Activated CD4-positive, alpha-beta T cell treated with anti-CD3 and anti-CD28 coated beads, Interleukin-2, Interleukin-6, amounts not matched to agents 100 ng/mL and 50 ng/mL, durations not matched to agents 16 hours and 8 hours (primary cell): ENCODE results near the gene CDH4.

ENCODE experiments used
- DNase-seq: peaks from one replicate; pipeline ENCODE4 v3.0.0-alpha.2; 2020

The CDH4 gene

DNA sequence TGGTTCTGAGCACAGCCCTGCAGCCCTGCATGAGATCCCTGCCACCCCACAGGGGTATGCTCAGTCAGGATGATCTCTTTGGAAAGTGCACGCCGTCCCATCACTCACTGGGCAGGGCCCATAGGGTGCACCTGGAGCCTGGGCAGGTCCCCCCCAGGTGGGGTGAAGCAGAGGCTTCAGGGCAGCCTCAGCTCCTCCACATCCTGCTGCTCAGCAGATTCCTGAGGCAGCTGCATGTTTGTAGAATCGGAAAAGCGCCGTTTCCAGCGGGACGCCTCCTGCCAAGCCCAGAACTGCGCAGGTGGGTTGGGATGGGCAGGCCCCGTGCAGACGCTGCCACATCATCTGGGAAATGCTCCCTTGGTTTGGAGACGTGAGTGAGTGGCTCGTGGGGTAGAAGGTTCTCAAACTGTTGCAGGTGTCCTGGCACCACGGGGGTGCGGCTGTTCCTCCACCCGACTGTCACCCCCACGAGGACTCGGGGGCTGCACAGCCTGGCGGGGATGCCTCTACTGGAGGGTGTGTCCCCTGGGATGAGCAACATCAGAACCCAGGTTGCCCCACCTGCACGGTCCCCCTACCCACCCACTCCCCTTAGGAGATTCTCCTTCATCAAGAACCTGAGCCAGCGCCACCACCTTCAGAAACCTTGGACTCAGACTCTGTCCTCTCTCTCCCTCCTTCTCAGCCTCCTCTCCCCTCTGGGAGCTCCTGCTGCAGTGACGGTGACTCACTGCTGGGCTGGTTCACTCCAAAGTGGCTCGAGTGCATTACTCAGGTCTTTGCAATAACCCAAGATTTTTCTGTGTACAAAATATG is 479.5 kb downstream of the CDH4 start:
- no peak for DNase-seq

DNA sequence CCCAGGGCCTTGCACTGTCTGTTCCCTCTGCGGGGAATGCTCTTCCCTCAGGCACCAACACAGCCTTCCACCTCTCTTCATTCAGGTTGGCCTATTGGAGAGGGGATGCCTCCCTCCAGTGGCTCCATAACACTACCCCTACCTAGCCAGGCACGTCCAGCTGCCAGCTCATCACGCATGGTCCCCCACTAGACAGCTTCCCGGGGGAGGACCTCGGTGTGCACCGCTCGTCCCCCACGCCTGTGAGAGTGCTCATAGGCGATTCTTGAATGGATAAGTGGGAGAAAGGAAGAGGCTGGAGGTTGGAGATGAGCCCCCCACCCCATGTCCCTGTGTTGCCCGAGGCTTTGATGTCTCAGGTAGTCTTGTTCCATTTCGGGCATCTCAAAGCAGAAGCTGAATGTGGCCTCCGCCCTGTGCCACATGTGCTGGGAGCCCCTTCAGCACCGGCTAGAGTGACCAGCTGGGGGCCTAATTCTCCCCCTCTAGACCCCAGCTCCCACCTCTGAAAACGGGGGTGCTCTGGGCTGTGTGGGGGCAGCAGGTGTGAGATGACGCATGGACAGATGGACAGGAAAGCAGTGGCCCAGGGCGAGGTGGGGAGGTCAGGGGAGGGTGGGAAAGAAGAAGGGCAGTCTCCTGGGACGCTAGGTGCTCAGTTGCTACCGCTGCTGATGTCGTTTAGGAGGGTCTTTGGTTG is 480.6 kb downstream of the CDH4 start:
- no peak for DNase-seq

DNA sequence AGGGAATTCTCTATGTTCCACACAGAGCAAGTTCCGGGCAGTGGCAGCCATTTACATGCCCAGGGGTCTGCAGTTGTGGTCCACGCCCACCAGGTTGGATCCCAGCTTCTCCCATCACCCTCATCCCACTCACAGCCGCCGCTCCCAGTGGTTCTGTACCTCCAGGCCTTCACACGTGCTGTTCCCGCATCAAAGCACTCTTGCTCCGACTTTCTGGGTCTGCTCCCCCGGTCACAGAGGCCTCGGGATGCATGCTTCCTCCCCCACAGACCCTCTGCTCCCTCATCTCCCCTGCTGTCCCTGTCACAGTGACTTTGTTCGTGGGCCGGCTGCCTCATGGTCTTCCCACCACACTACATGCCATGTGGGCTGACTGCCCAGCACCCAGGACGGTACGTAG is 481.2 kb downstream of the CDH4 start:
- DNase-seq: no peak

DNA sequence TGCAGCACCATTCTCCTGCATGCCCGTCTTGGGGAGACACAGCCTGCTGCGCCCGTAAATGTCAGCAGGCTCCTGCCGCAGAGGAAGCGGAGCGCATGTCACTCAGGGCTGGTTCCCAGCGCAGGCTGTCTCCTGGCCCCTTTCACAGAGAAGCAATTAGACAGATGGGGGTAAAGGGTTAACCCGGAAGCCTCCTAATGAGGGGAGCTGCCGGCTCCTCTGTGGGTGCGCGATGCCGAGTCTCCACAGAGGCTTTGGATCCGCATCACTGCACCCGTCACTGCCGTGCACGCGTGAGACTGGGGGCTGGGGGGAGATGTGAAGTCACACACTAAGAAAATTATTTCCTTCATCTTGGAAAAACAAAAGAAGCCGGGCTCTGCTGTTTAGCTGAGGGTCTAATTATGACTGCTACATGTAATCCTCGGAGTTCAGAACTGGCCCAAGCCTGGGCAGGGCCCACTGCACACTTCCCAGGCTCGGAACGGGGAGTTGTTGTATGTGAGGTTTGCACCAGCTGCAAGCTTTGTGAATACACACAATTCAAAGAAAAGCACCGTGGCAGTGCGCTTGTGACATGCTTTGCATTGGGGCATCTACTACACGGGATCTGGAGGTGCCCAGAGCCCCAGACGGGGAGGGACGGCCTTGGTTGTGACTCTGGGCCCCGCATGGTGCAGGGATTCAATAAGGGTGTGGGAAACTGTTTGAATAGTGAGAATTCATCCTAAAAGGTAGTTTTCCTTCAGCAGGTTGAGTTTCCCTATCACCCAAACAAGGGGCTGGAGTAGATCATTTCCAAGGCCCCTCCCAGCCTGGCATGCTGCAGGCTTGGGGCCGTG is 482.1 kb downstream of the CDH4 start:
- no peak for DNase-seq

DNA sequence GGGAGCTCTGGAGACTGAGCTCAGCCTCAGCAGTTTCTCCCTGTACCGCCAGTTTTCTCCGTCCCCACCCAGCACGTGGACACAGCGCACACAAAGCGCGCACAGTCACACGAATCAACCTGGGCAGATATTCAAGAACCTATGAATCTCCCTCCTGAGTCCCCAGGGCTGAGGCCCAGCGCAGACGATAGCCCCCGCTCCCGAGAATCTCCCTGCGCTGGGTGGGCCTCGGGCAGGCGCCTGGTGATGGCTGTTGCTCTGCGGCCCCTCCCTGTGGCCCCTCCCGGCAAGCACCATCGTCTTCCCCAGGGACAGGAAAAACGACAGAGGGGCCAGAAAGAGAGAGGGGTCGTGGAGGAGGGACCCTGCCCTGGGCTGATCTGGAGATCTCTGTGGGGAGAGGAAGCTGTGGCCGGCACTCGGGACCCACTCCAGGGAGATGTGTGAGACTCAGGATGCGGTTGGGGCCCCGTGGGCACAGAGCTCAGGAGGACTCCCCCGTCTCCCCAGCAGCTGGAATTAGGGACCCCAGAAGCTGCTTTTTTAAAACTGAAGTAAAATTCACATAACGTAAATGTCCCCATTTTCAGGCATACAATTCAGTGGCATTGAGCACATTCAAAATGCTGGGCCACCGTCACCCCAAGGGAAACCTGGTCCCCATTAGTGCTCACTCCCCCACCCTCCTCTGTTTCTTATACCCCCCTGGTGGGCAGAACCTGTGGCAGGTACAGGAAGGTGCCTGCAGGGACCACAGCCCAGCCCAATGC is 482.9 kb downstream of the CDH4 start:
- DNase-seq: no peak

DNA sequence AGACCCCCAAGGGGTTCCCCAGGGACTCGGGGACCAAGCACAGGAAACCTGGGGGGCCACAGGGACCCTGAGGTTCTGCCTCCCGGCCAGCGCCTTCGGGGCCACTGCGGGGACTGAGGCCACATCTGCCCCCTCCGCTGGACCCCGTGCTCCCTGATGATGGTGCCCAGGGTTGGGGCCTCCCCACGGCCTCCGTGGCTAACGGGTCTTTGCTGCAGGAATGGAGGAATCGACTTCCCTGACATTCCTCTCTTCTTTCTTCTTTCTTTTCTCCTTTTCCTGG is 483.4 kb downstream of the CDH4 start:
- no peak for DNase-seq

DNA sequence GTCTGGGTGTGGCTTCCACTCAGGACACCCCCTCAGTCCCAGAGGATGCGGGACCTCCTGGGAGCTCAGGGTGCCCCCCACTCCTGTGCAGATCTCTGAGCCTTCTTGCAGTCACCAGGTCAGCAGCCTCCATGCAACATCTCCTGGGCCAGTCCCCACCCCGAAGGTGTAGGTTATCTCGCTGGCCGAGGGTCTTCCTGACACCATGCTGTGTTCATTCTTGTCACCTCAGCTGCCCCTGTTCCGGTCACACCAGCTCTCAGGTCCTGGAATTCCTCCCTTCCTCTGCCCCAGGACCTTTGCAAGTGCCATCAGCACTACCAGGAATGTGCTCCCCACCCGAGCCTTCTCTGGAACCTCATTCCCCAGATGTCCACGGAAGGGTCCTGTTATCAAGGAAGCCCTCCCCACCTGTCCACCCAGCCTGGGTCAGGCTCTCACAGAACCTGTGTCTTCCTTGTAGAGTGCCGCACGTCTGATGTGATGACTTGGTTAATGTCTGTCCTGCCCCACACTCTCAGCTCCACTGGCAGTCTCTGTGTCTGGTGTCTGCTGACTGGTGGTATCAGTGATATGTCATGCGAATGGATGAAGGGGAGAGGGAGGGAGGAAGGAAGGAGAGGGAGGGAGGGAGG is 484.1 kb downstream of the CDH4 start:
- no peak for DNase-seq

DNA sequence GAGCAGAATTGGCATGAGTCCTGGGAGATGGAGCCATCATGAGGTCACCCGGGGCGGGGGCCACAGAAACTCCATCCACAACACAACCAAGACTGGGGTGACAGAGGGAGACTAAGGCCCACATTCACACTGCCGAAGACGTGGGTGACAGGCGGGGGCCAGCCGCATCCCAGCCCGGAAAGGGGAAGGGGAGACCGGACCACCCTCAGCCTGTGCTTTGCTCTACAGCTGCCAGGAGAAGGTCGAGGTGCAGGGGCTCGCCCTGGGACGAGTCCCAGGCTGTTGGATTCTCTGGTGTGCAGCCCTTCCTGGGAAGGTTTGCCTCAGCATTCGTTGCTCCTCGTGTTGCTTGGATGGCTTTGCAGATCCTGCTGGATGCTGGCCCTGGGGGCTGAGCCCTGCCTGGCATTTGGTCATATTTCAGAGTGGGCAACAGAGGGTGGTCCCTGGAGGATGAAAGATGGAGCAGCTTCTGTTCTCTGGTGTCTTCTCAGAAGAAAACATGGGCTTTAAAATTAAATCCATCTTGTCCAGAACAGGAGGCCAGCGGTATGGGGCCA is 484.8 kb downstream of the CDH4 start:
- no peak for DNase-seq

DNA sequence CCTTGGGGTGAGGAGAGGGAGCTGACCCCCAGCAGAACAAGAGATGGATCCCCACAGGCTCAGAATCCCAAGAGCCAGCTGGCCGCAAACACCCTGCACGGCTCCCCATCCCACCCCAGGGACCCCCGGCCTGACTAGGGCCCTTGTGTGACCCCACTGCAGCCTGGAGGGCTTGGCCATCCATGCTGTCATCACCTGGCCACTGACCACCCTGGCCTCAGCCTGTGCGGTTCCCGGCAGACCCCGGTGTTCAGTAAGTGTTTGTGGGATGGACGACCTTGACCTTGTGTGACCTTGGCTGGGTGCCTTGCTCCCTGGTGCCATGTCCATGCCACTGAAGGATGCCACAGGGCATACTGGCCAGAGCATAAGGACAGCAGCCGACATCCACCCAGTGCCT is 485.3 kb downstream of the CDH4 start:
- DNase-seq: no peak

DNA sequence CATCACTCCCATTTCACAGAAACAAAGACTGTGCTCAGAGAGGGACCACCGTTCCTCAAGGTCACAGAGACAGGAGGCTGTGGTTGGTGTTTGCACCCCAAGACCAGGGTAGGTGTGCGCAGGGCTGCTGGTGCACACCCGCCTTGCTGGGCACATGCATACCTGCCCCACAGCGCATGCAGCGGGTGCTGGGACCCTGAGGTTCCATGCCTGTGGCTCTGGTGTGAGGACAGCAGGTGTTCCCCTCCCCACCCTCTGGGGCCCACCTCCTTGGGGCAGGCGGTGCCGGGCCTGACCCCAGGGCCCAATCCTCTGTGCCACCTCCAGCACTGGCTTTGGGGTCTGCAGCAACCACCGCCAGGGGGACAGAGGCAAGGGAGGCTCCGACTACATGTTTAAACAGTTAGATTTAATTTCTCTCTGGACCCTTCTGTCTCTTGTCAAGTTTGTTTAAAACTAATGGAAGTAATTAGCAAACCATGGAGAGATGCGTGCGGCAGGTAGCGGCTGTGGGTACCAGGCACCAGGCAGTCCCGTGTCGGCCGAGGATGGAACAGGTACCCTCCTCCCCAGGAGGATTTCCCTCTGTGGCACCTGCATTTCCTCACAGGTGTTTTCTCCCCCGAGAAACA is 485.9 kb downstream of the CDH4 start:
- no peak for DNase-seq

DNA sequence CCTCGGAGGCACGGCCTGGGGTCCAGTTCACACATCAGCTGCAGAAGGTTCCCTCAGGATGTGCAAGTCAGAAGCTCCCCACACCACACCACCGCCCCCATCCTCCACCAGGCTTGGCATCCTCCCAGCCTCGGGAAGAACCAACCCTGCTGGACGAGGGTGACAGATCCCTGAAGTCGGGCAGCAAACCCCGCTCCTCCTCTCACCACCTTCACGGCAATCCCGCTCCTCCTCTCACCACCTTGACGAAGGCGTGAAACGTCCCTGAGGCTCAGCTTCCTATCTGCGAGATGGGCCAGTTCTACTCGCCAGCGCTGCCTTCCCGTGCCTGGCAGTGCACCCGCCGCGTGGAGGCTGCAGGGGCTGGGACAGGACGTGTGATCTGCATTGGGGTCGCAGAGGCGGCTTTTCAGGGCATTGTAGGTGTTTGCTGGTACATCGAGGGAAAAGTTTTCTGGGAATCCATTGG is 486.6 kb downstream of the CDH4 start:
- no peak for DNase-seq

DNA sequence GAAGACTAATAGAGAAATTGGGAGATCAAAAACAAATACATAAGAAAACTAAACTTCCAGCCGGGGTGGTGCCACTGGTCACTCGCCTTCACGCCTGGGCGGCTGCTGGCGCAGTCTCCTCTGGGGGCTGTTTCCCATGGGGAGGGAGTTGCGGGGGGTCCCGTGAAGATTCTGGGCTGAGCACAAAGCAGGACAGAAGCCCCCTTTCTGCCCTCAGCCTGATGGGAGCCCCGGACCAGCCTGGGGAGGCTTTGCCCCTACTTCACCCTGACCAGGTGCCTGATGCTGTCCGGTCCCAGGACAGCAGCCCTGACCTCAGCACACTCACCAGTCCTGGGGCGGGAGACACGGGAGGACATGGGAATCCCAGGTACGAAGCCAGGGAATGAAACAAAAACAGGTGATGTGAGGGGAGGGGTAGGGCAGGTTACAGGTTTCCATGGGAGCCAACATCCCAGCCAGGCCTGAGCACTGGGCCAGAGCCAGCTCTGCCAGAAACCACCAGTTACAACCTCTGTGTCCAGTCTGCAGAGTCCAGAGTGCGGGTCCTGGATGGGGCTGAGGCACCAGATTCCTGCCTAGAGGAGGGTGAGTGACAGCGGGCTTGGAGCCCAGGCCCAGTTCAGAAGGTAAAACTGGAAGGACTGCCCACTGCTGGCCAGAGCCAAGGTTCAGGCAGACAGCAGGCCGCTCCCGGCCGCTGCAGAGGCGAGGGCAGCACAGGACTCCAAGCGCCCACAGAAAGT is 487.2 kb downstream of the CDH4 start:
- no peak for DNase-seq

DNA sequence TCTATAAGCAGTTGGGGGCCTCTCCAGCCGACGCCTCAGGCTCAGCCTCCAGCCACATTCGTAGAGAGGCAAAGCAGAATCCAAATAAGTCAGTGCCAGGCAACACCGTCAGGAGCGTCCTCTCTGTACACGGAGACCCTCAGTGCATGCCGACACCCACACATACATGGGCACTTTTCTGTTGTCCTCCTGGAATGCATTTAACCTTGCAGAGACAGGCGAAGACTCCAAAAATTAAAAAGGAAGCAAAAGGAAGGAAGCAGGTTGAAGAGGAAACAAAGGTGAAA is 487.7 kb downstream of the CDH4 start:
- no peak for DNase-seq

DNA sequence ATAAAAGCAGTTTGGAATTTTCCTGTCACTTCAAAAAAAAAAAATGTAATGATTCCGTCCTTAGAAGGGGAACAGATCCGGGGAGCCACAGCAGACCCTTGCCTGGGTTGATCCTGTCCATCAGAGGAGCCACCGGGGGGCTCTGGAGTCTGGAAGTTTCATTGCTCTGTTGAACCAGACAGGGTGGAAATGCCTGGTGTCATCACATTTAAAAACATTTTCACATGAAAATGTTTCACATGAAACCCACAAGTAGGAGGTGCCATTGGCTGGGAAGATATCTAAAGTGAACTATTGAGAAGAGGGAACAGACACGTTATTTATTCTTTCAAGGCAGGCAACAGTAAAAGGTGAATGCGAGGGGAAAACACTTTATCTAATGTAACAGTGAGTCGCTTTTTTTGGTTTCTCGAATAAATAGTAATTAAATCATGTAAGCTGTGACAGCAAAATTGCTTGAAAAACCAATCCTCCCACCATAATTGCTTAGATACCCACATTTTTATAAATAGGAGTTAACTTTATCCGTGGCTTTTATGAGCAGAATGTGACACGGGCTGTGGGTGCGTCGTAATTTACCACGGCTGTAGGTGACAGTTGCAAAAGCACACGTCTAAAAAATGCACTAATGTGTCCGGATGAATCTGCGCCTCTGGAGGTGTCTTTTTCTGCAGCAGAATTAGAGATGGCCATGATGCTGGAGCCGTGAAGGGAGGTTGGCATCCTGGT is 490.2 kb downstream of the CDH4 start:
- DNase-seq: no peak

DNA sequence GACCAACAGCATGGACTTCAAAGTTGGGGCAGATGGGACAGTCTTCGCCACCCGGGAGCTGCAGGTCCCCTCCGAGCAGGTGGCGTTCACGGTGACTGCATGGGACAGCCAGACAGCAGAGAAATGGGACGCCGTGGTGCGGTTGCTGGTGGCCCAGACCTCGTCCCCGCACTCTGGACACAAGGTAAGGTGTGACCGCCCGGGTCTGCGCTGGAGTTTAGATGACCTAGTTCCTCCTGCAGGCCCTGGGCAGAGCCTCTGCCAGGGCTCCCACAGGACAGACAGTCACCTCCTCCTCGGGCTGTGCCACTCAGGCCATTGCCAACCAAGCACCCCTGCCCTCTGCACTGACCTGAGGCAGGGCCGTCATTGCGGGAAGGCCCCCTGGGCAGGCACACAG is 491.5 kb downstream of the CDH4 start:
- DNase-seq: no peak

DNA sequence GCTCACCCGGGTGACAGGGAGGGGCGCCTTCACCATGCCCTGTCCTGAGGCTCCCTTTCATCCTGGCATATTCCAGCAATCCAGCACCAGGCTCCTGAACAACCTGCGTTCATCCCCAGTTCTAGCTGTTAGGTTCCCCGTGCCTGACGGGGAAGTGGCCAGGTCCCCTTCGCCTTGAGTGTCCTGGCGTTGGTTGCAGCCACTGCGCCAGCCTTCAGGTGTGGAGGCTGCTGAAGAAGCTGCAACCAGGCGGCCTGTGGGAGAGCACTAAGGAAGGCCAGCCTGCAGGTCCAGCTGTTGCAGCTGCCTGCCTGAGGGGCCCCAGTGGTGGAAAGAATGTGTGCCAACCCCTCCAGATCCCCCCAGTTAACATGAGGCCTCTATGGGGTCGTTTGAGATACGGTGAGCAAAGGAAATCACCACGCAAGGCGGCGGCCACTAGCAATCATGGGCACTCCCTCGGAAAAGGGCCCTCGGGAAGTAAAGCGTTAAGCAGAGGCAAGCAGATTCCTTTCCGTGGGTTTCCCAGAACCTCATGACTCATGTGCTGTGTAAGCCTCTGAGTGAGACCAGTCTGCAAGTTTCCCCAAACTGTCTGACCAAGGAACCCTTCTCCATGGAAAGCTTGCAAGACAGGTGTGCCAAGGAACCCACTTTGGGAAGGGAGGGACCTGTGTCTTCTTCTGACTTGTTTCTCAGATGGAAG is 492.8 kb downstream of the CDH4 start:
- no peak for DNase-seq

DNA sequence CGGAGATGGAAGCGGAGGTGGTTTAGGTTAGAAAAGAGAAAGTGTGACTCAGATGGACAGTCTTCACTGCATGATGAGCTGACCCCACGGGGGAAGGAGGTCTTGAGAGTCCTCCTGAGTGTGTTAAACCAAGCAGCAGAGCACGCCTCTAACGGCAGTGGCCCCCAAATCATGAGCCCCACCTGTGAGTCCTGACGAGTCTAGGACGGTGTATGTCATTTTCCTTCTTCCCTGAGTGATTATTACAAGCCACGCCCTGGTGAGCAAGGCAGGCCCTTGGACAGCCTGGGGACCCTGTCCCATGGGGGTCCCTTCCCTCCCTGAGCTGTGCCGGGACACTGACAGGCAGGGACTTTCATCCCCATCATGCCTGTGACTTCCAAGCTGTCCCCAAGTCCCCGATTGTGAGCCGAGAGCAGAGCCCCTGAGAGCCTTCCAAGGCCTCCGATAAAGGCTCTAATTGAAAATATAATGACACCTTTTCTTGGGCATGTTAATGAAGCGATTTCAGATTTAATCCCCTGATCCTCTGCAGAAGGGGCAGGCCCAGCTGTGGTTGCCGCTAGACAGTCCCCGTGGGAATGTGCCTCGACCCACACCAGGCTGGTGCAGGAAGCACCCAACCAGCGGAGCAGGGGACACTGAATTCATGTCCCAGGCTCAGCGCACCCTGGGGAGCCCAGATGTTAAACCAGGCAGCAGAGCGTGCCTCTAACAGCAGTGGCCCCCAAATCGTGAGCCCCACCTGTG is 493.5 kb downstream of the CDH4 start:
- DNase-seq: no peak

DNA sequence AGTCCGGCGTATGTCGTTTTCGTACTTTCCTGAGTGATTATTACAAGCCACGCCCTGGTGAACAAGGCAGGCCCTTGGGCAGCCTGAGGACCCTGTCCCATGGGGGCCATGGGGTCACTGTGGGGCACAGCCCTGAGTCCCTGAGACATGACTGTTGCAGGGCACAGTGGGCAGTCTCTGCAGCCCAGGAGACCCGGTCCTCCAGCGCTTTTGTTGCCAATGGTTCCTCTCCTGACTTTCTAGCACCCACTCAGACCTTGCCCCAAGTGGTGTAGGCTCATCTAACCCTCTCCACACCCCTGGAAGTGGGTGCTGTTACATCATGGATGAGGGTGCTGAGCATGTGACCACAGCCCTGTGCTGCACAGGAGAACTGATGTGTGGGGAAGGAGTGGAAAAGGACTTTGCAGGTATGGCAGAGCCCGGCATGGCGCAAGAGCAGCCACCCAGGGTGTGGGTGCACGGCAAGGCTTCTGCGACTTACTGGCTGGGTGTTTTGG is 494.1 kb downstream of the CDH4 start:
- no peak for DNase-seq

DNA sequence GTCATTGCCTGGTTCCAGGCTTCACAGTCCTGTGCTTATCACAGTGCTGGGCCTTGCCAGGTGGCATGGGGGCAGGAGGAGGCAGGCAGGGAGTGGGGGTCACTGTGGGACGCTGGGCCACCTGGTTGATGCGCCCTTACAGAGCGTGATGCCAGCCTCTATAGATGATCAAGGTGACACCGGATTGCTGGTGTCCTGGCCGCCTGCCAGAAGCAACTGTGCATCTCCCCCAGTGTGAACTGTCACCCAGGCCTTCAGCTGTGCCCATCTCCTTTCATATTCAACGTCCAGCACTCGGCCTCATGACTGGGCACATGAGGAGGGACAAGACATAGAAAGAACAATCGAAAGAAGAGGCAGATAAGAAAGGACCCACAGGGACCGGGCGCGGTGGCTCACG is 494.7 kb downstream of the CDH4 start:
- no peak for DNase-seq
